Putamen (tissue), 1 donor: ENCODE measurements around the gene PIP5K1C.

ENCODE experiments used
- DNase-seq: peaks from one replicate; pipeline ENCODE4 v3.0.0-alpha.2; 2016; ENCODE audit warnings: low spot score

PIP5K1C gene

GRCh38 chr19:3609779-3610719, 90.2 kb downstream of the PIP5K1C start:
- DNase-seq, result no peak

- DNase-seq, result no peak
These were observed 91.4 kb downstream of the PIP5K1C start for GRCh38 chr19:3608750-3609322.

- no peak for DNase-seq
These were observed 92.1 kb downstream of the PIP5K1C start for GRCh38 chr19:3608079-3608641.

GRCh38 chr19:3607303-3608078, 92.8 kb downstream of the PIP5K1C start:
- DNase-seq, result no peak

GRCh38 chr19:3606690-3607289, 93.5 kb downstream of the PIP5K1C start, which contains the start of gene TBXA2R:
Gene TBXA2R, minus strand, starts transcription at chr19:3606875. Its CDS starts 6,241 bp downstream, at chr19:3600634.
- peak; percentile 20 for DNase-seq

- no peak for DNase-seq
These were observed 94.0 kb downstream of the PIP5K1C start for GRCh38 chr19:3606174-3606689.

- DNase-seq, result no peak
These were observed 94.5 kb downstream of the PIP5K1C start for GRCh38 chr19:3605770-3606169.

- DNase-seq, result no peak
These were observed 94.9 kb downstream of the PIP5K1C start for GRCh38 chr19:3605361-3605760.

- no peak for DNase-seq
These were observed 95.3 kb downstream of the PIP5K1C start for GRCh38 chr19:3604987-3605343.

GRCh38 chr19:3604227-3604986, 95.9 kb downstream of the PIP5K1C start:
- DNase-seq, result no peak

- DNase-seq, result no peak
These were observed 97.0 kb downstream of the PIP5K1C start for GRCh38 chr19:3603121-3603811.

- no peak for DNase-seq
These were observed 99.2 kb downstream of the PIP5K1C start for GRCh38 chr19:3601021-3601420.

GRCh38 chr19:3599776-3600187, 100.5 kb downstream of the PIP5K1C start:
- DNase-seq, result no peak

GRCh38 chr19:3595521-3596061, 104.7 kb downstream of the PIP5K1C start:
- DNase-seq, result no peak

GRCh38 chr19:3593156-3593555, 107.1 kb downstream of the PIP5K1C start:
- no peak for DNase-seq

- DNase-seq, result no peak
These were observed 108.2 kb downstream of the PIP5K1C start for GRCh38 chr19:3591876-3592613.

- DNase-seq, result no peak
These were observed 109.1 kb downstream of the PIP5K1C start for GRCh38 chr19:3590991-3591659.

- no peak for DNase-seq
These were observed 110.3 kb downstream of the PIP5K1C start for GRCh38 chr19:3589949-3590348.

- no peak for DNase-seq
These were observed 110.8 kb downstream of the PIP5K1C start for GRCh38 chr19:3589439-3589838.
